ENCODE results near the gene PNMA5.
"Not testable (repeated sequence)": the region's sequence is repeated elsewhere in the genome, so short reads cannot be mapped to it uniquely, and the experiment has no call there.

DNA sequence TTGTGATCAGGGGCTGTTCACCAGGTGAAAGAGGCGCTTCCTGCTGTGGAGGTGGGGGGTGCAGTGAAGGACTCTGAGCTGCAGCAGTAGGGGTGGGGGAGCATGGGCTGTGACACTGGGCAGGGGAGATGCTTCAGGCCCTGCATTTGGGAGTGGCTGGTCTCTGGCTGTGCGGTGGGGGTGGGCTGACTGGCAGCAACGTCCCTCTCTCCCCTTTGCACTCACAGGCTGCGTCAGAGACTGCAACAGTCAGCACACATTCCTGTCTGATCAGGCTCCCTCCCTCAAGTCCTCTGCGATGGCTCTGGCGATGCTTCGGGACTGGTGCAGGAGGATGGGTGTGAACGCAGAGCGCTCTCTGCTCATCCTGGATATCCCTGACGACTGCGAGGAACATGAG is 34.6 kb upstream of the PNMA5 start:
- TF ChIP-seq, protein P1, sequence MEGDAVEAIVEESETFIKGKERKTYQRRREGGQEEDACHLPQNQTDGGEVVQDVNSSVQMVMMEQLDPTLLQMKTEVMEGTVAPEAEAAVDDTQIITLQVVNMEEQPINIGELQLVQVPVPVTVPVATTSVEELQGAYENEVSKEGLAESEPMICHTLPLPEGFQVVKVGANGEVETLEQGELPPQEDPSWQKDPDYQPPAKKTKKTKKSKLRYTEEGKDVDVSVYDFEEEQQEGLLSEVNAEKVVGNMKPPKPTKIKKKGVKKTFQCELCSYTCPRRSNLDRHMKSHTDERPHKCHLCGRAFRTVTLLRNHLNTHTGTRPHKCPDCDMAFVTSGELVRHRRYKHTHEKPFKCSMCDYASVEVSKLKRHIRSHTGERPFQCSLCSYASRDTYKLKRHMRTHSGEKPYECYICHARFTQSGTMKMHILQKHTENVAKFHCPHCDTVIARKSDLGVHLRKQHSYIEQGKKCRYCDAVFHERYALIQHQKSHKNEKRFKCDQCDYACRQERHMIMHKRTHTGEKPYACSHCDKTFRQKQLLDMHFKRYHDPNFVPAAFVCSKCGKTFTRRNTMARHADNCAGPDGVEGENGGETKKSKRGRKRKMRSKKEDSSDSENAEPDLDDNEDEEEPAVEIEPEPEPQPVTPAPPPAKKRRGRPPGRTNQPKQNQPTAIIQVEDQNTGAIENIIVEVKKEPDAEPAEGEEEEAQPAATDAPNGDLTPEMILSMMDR (IDR thresholded peaks at IDR 0.05; ENCODE audit: low read depth, low read length) = not testable (repeated sequence)
- TF ChIP-seq EZH2phosphoT487 (IDR thresholded peaks at IDR 0.05; ENCODE audit: low read depth) = not testable (repeated sequence)
